ENCODE measurements around the gene ZKSCAN5.

DNA sequence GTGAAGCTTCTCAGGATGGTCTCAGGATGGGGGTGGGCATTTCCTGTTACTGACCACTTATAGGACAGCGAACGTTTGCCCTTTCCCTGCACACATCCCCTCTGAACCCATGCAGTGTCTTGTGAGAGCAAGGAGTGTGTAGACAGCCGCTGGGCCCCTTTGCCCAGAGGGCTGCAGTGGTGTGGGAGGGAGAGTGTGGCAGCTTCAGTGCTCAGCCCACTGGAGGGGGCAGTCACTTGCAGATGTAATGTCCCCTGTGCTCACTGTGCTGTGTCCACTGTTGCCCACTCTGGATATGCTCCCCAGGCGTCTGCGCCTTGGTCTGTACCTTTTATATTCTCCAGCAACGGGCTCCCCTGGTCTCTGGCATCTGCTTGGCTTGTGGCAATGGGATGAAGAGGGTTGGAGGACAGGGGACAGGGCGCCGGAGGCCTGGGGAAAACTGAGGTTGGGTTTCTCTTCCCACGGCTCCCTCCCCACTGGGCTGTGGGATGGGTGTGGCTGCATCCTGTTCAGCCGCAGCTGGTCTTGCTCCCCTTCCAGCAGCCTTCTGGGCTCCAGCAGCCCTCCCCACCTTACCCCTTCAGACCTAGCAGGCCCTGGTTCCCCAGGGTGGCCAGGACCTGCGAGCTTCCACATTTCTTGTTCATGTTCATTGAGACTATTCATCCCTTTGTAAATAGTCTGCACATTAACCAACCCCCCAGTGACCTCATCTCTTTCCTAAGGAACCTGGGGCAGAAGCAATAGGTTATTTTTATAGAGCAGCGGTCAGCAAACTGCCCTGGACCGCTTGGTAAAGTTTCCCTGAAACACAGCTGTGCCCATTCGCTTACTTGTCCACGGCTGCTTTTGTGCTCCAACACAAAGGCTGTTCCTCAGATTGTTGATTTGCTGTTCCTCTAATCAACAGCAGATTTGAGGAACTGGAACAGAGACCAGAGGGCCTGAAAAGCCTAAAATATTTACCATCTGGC is 25.7 kb upstream of the ZKSCAN5 start:
- TF ChIP-seq, protein P1, sequence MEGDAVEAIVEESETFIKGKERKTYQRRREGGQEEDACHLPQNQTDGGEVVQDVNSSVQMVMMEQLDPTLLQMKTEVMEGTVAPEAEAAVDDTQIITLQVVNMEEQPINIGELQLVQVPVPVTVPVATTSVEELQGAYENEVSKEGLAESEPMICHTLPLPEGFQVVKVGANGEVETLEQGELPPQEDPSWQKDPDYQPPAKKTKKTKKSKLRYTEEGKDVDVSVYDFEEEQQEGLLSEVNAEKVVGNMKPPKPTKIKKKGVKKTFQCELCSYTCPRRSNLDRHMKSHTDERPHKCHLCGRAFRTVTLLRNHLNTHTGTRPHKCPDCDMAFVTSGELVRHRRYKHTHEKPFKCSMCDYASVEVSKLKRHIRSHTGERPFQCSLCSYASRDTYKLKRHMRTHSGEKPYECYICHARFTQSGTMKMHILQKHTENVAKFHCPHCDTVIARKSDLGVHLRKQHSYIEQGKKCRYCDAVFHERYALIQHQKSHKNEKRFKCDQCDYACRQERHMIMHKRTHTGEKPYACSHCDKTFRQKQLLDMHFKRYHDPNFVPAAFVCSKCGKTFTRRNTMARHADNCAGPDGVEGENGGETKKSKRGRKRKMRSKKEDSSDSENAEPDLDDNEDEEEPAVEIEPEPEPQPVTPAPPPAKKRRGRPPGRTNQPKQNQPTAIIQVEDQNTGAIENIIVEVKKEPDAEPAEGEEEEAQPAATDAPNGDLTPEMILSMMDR (IDR thresholded peaks at IDR 0.05), result no peak
- TF ChIP-seq POLR2A (IDR thresholded peaks at IDR 0.05), result no peak
- no peak for TF ChIP-seq POLR2AphosphoS5 (IDR thresholded peaks at IDR 0.05)
